ENCODE data around the gene PRKCH. TPM values are rescaled to one million over a fixed set of nuclear protein-coding genes. Genes with fewer than 3 reads are reported as not detected.

The PRKCH gene
- total and polyA plus RNA-seq, 2 donors (not counting 3 experiments of a cell fraction or from before 2014, with no cell fraction given): 97.7 to 103 TPM

DNA sequence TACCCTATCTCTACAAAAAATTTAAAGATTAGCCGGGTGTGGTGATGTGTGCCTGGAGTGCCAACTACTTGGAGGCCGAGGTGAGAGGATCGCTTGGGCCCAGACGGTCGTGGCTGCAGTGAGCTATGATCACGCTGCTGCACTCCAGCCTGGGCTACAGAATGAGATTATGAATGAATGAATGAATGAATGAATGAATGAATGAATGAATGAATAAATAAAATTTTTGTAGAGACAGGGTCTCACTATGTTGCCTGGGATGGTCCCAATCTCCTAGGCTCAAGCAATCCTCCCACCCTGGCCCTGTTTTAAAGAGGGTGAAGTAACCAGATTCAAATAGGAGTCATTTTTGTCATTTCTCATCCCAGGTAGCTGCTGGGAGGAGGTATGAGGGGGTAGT is 197.7 kb downstream of the PRKCH start:
- Histone ChIP-seq H3K4me1 (ENCODE audit: control insufficient read depth, extremely low read depth, insufficient read depth, low read length) (peaks cover 42% of the 10 kb centered on the region), H3K9me1 (replicated peaks; ENCODE audit: control insufficient read depth, extremely low read depth, insufficient read depth, low read length) (no peaks in the 10 kb centered on the region), H3K79me2 (ENCODE audit: control insufficient read depth, insufficient read depth, low read length) (peaks cover 2% of the 10 kb centered on the region), H3K9ac (replicated peaks; ENCODE audit: extremely low read depth, insufficient read depth, low read length) (no peak overlapping the region), H3K9me3 (replicated peaks; ENCODE audit: control insufficient read depth, insufficient read depth, low read length) (no peaks in the 10 kb centered on the region), H2AFZ (ENCODE audit: low read depth, low read length) (no peak overlapping the region), H3K4me3 (replicated peaks in 1 of 3; ENCODE audit: insufficient read depth in 1 of 3, low read depth in 1 of 3, low read length in 3 of 3) (no peak overlapping the region), H3K36me3 (ENCODE audit: control insufficient read depth in 2 of 2, extremely low read depth in 1 of 2, insufficient read depth in 2 of 2, low read length in 2 of 2) (no peaks in the 10 kb centered on the region), H4K20me1 (replicated peaks; ENCODE audit: control insufficient read depth, extremely low read depth, insufficient read depth, low read length) (no peaks in the 10 kb centered on the region), H3K27ac (ENCODE audit: insufficient read depth, low read depth, low read length) (no peak overlapping the region), H3K27me3 (ENCODE audit: control insufficient read depth in 2 of 2, insufficient read depth in 2 of 2, low read length in 2 of 2) (no peaks in the 10 kb centered on the region), H3K4me2 (ENCODE audit: insufficient read depth, low read length) (no peak overlapping the region)
- dilution Hi-C loops (cut with MboI; ENCODE audit: extremely low pct_ligation_motif_present, low sequenced_read_pairs): no loop called here
- intact Hi-C loops (cut with micrococcal nuclease): no loop called here
- CTCF ChIA-PET: interaction anchor here (1.2 to 1.9 kb wide), 4 partner anchors 13 to 25 kb away, joined by 3 to 5 read pairs (median 4); no protein-coding TSS in a partner anchor
- DNase-seq (ENCODE audit: low read depth, low spot score) (no peak), FAIRE-seq (no peak)
- BruUV-seq (replicated peaks): no TSS peak
- TF ChIP-seq CTCF (IDR thresholded peaks at IDR 0.05; ENCODE audit: extremely low read depth in 1 of 2, insufficient read depth in 1 of 2, low read depth in 1 of 2, low read length in 2 of 2) (no peak), POLR2AphosphoS5 (IDR thresholded peaks at IDR 0.05; ENCODE audit: insufficient read depth, low read depth, low read length) (no peak), FOS (IDR thresholded peaks at IDR 0.05; ENCODE audit: borderline replicate concordance, insufficient read depth, low read length) (no peak), EZH2 (IDR thresholded peaks at IDR 0.05; ENCODE audit: borderline replicate concordance, low read depth, low read length, severe bottlenecking) (no peak), GATA2 (IDR thresholded peaks at IDR 0.05; ENCODE audit: insufficient read depth, insufficient read length, low read depth, low read length) (no peak), POLR2A (IDR thresholded peaks at IDR 0.05; ENCODE audit: low read depth, low read length) (no peak), MAX (IDR thresholded peaks at IDR 0.05; ENCODE audit: insufficient read depth, insufficient read length) (no peak), MYC (IDR thresholded peaks at IDR 0.05; ENCODE audit: low read depth, low read length) (no peak), JUN (IDR thresholded peaks at IDR 0.05; ENCODE audit: borderline replicate concordance, insufficient read depth, insufficient read length, low read depth) (no peak)
- POLR2A ChIA-PET: no interaction called here
